CD14-positive monocyte (primary cell): Measurements from ENCODE around the gene CHAD. TPM values are rescaled to one million over a fixed set of nuclear protein-coding genes. Genes with fewer than 3 reads are reported as not detected.

Source experiments
- DNase-seq, 3 donors: peaks; one replicate each; pipeline ENCODE4 v3.0.0-alpha.2; 2011 to 2022
- H2AFZ ChIP-seq: 2 replicates; pipeline ENCODE4 v1.6.0; 2012; ENCODE audit warnings: mild to moderate bottlenecking, low read depth, low read length, inconsistent platforms; ENCODE audit not compliant: insufficient read depth, poor library complexity, severe bottlenecking
- H3K27ac ChIP-seq, 2 donors: 1 replicate in 1 of 2; 2 replicates in 1 of 2; pipeline ENCODE4 v1.5.1; 2012 to 2013; ENCODE audit warnings: low read length in 2 of 2, control low read depth in 1 of 2, inconsistent platforms in 1 of 2, low read depth in 1 of 2, mild to moderate bottlenecking in 1 of 2
- H3K27me3 ChIP-seq, 2 donors: one replicate each; pipeline versions ENCODE4 v1.6.0 to v1.6.1; 2011 to 2013; ENCODE audit warnings: low read length in 2 of 2; ENCODE audit not compliant: control insufficient read depth in 2 of 2, insufficient read depth in 2 of 2
- H3K36me3 ChIP-seq, 2 donors: replicated peaks in 1 of 2; 1 replicate in 1 of 2; 2 replicates in 1 of 2; pipeline versions ENCODE4 v1.5.1 to v1.6.1; 2012 to 2013; ENCODE audit warnings: low read length in 2 of 2, control low read depth in 1 of 2, inconsistent platforms in 1 of 2, mild to moderate bottlenecking in 1 of 2; ENCODE audit not compliant: insufficient read depth in 2 of 2, control insufficient read depth in 1 of 2
- H3K4me1 ChIP-seq, 2 donors: 1 replicate in 1 of 2; 2 replicates in 1 of 2; pipeline versions ENCODE4 v1.5.1 to v1.6.1; 2012 to 2013; ENCODE audit warnings: low read length in 2 of 2, control low read depth in 1 of 2, inconsistent platforms in 1 of 2, mild to moderate bottlenecking in 1 of 2, moderate library complexity in 1 of 2; ENCODE audit not compliant: insufficient read depth in 2 of 2, control insufficient read depth in 1 of 2
- H3K4me2 ChIP-seq: replicated peaks from 2 replicates; pipeline ENCODE3; 2012; ENCODE audit warnings: low read length, moderate library complexity, mild to moderate bottlenecking; ENCODE audit not compliant: poor library complexity, severe bottlenecking; ENCODE audit errors: extremely low read depth
- H3K4me3 ChIP-seq, 3 experiments: fragments of 200-600 bp in 1 of 3; sonication (generic) in 1 of 3; replicated peaks in 1 of 3; 1 replicate in 2 of 3; 2 replicates in 1 of 3; pipeline ENCODE4 v1.5.1; 2011 to 2013; ENCODE audit warnings: low read length in 3 of 3, mild to moderate bottlenecking in 3 of 3, control low read depth in 2 of 3, low read depth in 2 of 3, inconsistent platforms in 1 of 3, moderate library complexity in 1 of 3
- H3K79me2 ChIP-seq: 2 replicates; pipeline ENCODE4 v1.6.0; 2012; ENCODE audit warnings: mild to moderate bottlenecking, control low read depth, inconsistent platforms, low read length, moderate library complexity; ENCODE audit not compliant: insufficient read depth
- H3K9ac ChIP-seq: 2 replicates; pipeline ENCODE4 v1.6.0; 2017; ENCODE audit warnings: low read length, mild to moderate bottlenecking; ENCODE audit not compliant: insufficient read depth, poor library complexity, severe bottlenecking
- H3K9me3 ChIP-seq, 2 donors: replicated peaks in 1 of 2; 1 replicate in 1 of 2; 2 replicates in 1 of 2; pipeline versions ENCODE4 v1.5.1 to v1.6.1; 2012 to 2013; ENCODE audit warnings: low read length in 2 of 2, control low read depth in 1 of 2; ENCODE audit not compliant: control insufficient read depth in 1 of 2, insufficient read depth in 1 of 2
- H4K20me1 ChIP-seq: 2 replicates; pipeline ENCODE4 v1.6.0; 2012; ENCODE audit warnings: mild to moderate bottlenecking, low read length, control low read depth, moderate library complexity; ENCODE audit not compliant: insufficient read depth
- H3K27ac Mint-ChIP-seq, 7 donors: one replicate each; pipeline ENCODE4 v1.8.0; 2020; ENCODE audit warnings: mild to moderate bottlenecking in 7 of 7, mixed read lengths in 7 of 7, moderate library complexity in 6 of 7, inconsistent platforms in 2 of 7
- H3K27me3 Mint-ChIP-seq, 3 donors: one replicate each; pipeline ENCODE4 v1.8.0; 2021 to 2022; ENCODE audit warnings: low read depth in 3 of 3, mild to moderate bottlenecking in 3 of 3, mixed read lengths in 3 of 3, moderate library complexity in 3 of 3, inconsistent platforms in 1 of 3
- H3K36me3 Mint-ChIP-seq, 2 donors: one replicate each; pipeline ENCODE4 v1.8.0; 2020; ENCODE audit warnings: mixed read lengths in 2 of 2, inconsistent platforms in 1 of 2, mild to moderate bottlenecking in 1 of 2
- H3K4me1 Mint-ChIP-seq: one replicate; pipeline ENCODE4 v1.8.0; 2020; ENCODE audit warnings: mild to moderate bottlenecking, mixed read lengths
- H3K4me3 Mint-ChIP-seq, 2 donors: one replicate each; pipeline ENCODE4 v1.8.0; 2020; ENCODE audit warnings: mild to moderate bottlenecking in 2 of 2, mixed read lengths in 2 of 2, moderate library complexity in 1 of 2
- H3K9me3 Mint-ChIP-seq, 7 donors: one replicate each; pipeline ENCODE4 v1.8.0; 2020 to 2022; ENCODE audit warnings: mixed read lengths in 7 of 7, mild to moderate bottlenecking in 6 of 7, moderate library complexity in 6 of 7, inconsistent platforms in 2 of 7
- WGBS: methylation state at CpG from one replicate; pipeline ENCODE4 v1.1.5; 2013; ENCODE audit warnings: missing lambda C conversion rate; ENCODE audit not compliant: insufficient coverage; 5-methylcytosine and 5-hydroxymethylcytosine counted together
- intact Hi-C, 2 donors: fragments of 100-400 bp; cut with micrococcal nuclease; formaldehyde crosslinking; loops; one replicate each; pipeline versions ENCODE4 v1.15.0 to v1.15.1; 2023
- polyA plus RNA-seq, 3 donors: library from polyadenylated mRNA; depleted of rRNA in 1 of 3; unstranded in 2 of 3; stranded (reverse) in 1 of 3; fragments of 300-500 nt in 2 of 3; fragments of >200 nt in 1 of 3; fragmentation: Illumina TruSeq in 2 of 3; gene quantifications; 1 replicate in 2 of 3; 2 replicates in 1 of 3; pipeline ENCODE4 v1.2.3, GENCODE V29; 2012 to 2021
- TF ChIP-seq, protein P1 (sequence below): fragments of 200-600 bp; IDR thresholded peaks from one replicate; pipeline ENCODE4 v1.8.0; 2022; ENCODE audit warnings: antibody characterized with exemption, mild to moderate bottlenecking

CHAD gene
- polyA plus RNA-seq, 3 donors, result not detected

DNA sequence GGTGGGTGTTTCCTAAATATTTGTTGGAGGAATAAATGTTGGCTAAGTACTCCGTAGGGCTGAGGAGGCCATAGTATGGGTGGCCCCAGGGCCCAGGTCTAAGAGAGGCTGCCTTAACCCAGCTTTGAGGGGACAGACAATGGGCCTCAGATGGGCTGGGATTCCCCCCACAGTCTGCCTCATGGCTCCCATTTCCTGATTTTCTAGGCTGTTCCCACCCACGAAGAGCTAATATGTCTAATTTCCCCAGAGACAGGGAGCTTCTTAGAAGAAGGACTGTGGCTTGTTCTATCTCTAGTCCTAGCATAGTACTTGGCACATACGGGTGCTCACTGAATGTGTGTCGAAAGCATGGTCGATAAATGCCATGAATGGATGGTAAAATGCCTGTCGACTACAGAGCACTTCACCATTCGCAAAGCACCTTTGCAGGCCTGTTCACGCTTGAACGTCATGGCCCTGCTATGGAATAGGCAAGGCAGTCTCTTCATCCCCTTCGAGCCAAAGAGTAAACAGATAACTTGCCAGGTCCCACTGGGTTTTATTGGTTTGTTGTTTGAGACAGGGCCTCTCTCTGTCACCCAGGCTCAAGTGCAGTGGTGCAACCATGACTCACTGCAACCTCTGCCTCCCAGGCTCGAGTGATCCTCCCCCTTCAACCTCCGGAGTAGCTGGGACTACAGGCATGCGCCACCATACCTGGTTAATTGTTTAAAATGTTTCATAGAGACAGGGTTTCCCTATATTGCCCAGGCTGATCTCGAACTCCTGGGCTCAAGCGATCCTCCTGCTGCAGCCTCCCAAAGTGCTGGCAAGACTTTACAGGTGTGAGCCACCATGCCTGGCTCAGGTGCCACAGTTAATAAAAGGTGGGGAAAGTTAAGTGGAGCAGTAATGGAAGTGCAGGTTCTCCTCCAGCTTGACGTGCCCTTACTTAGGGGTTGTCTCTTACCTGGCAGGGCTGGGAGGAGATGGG is 9.7 kb downstream of the CHAD start:
- H3K36me3 ChIP-seq, result no peaks in the 10 kb centered on the region
- no peak overlapping the region for H2AFZ ChIP-seq
- H3K9ac ChIP-seq, result no peak overlapping the region
- H3K27me3 Mint-ChIP-seq, result peaks cover 0 to 5% (median 2%) of the 10 kb centered on the region in 3 donors
- H3K4me1 Mint-ChIP-seq, result peaks cover 4% of the 10 kb centered on the region
- no peak overlapping the region for H3K4me2 ChIP-seq
- no peak overlapping the region for H3K27ac ChIP-seq
- intact Hi-C loops, result no loop called here
- TF ChIP-seq, protein P1, sequence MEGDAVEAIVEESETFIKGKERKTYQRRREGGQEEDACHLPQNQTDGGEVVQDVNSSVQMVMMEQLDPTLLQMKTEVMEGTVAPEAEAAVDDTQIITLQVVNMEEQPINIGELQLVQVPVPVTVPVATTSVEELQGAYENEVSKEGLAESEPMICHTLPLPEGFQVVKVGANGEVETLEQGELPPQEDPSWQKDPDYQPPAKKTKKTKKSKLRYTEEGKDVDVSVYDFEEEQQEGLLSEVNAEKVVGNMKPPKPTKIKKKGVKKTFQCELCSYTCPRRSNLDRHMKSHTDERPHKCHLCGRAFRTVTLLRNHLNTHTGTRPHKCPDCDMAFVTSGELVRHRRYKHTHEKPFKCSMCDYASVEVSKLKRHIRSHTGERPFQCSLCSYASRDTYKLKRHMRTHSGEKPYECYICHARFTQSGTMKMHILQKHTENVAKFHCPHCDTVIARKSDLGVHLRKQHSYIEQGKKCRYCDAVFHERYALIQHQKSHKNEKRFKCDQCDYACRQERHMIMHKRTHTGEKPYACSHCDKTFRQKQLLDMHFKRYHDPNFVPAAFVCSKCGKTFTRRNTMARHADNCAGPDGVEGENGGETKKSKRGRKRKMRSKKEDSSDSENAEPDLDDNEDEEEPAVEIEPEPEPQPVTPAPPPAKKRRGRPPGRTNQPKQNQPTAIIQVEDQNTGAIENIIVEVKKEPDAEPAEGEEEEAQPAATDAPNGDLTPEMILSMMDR, result no peak
- H4K20me1 ChIP-seq, result no peaks in the 10 kb centered on the region
- no peak overlapping the region for H3K4me3 ChIP-seq
- DNase-seq, result no peak
- no peaks in the 10 kb centered on the region for H3K27me3 ChIP-seq
- H3K9me3 ChIP-seq, result no peaks in the 10 kb centered on the region
- no peak overlapping the region for H3K4me3 Mint-ChIP-seq
- H3K4me1 ChIP-seq, result no peaks in the 10 kb centered on the region
- no peak overlapping the region for H3K27ac Mint-ChIP-seq
- 93% methylated on average over 5 of the region's 16 CpGs for WGBS
- H3K9me3 Mint-ChIP-seq, result no peaks in the 10 kb centered on the region
- H3K79me2 ChIP-seq, result no peaks in the 10 kb centered on the region
- peaks cover 0 to 9% of the 10 kb centered on the region in 2 donors for H3K36me3 Mint-ChIP-seq

DNA sequence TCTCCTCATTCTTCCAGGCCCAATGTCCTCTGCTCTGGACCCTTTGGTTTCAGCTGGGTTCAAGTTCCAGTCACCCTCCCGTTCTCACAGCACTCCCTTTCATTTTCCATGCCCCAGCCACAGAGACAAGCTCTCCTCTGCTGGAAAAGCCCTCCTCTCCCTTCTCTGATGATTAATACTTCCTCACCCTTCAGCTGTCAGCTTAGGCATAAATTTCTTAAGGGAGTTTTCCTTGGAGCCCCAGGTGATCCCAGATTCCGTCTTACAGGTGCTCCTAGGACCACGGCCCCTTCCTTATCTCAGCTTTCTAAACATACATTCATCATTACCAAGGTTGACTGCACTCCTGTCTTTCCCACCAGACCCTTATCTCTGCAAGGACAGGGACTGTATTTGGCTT is 10.4 kb downstream of the CHAD start:
- Histone ChIP-seq H3K4me1 (peaks cover under 1 to 1% of the 10 kb centered on the region in 2 donors), H4K20me1 (no peaks in the 10 kb centered on the region), H3K79me2 (no peaks in the 10 kb centered on the region), H3K9me3 (no peaks in the 10 kb centered on the region), H3K9ac (no peak overlapping the region), H2AFZ (no peak overlapping the region), H3K4me3 (no peak overlapping the region), H3K4me2 (no peak overlapping the region), H3K36me3 (no peaks in the 10 kb centered on the region), H3K27me3 (no peaks in the 10 kb centered on the region), H3K27ac (no peak overlapping the region)
- 89% methylated on average over 3 of the region's 3 CpGs for WGBS
- intact Hi-C loops, result no loop called here
- Mint-ChIP-seq H3K9me3 (no peaks in the 10 kb centered on the region), H3K27ac (peak overlapping the region in 1 of 7 donors; percentile 67), H3K4me3 (no peak overlapping the region), H3K27me3 (peaks cover 0 to 5% (median 2%) of the 10 kb centered on the region in 3 donors), H3K4me1 (peaks cover 8% of the 10 kb centered on the region), H3K36me3 (peaks cover 0 to 9% of the 10 kb centered on the region in 2 donors)
- TF ChIP-seq, protein P1, result no peak
- DNase-seq, result no peak
